Panc1 (cell line): Measurements from ENCODE around the gene NWD2. TPM values are rescaled to one million over a fixed set of nuclear protein-coding genes. Genes with fewer than 3 reads are reported as not detected.

Experiments
- ATAC-seq: fragments of 200-7000 bp; cut with Tn5 transposase; 2 replicates; pipeline ENCODE4 v1.9.1; 2020; ENCODE audit warnings: mild to moderate bottlenecking, moderate library complexity
- BruUV-seq: library from RNA; stranded (reverse); fragments of 400-500 nt; replicated peaks from 2 replicates; lab custom pipeline; 2021; lab: Mats Ljungman, UMichigan
- CTCF ChIA-PET: fragments of 300-600 bp; sonication (Branson Sonifier 250); formaldehyde crosslinking; loops from one replicate; lab custom pipeline; 2022; ENCODE audit warnings: antibody characterized with exemption; lab: Charles Lee
- POLR2A ChIA-PET: fragments of 300-600 bp; sonication (Branson Sonifier 250); formaldehyde crosslinking; loops from one replicate; lab custom pipeline; 2022; ENCODE audit warnings: antibody characterized with exemption; lab: Charles Lee
- DNase-seq: peaks from one replicate; pipeline ENCODE4 v3.0.0-alpha.2; 2010; ENCODE audit warnings: low read depth, low spot score
- H3K27ac ChIP-seq: 2 replicates; pipeline ENCODE4 v1.5.1; 2011; ENCODE audit warnings: mild to moderate bottlenecking, low read length, inconsistent platforms
- H3K27me3 ChIP-seq: fragments of 200-500 bp; sonication (Bioruptor generic); 2 replicates; pipeline ENCODE4 v1.6.0; 2014; ENCODE audit warnings: low read length, inconsistent platforms; ENCODE audit not compliant: control insufficient read depth, insufficient read depth
- H3K36me3 ChIP-seq: fragments of 200-500 bp; sonication (Bioruptor generic); 2 replicates; pipeline ENCODE4 v1.5.1; 2014; ENCODE audit warnings: inconsistent platforms, mild to moderate bottlenecking, low read length, moderate library complexity; ENCODE audit not compliant: control insufficient read depth, insufficient read depth
- H3K4me1 ChIP-seq: 2 replicates; pipeline ENCODE4 v1.5.1; 2011; ENCODE audit warnings: inconsistent platforms, mild to moderate bottlenecking, low read length, moderate library complexity; ENCODE audit not compliant: control insufficient read depth, insufficient read depth
- H3K4me3 ChIP-seq, 2 experiments: 2 replicates each; pipeline ENCODE4 v1.5.1; 2011 to 2012; ENCODE audit warnings: low read depth in 2 of 2, low read length in 2 of 2, mild to moderate bottlenecking in 2 of 2, inconsistent platforms in 1 of 2, moderate library complexity in 1 of 2
- H3K9me3 ChIP-seq: fragments of 200-500 bp; sonication (Bioruptor generic); 2 replicates; pipeline ENCODE4 v1.5.1; 2014; ENCODE audit warnings: low read depth, mild to moderate bottlenecking, inconsistent platforms, low read length, moderate library complexity; ENCODE audit not compliant: control insufficient read depth, insufficient read depth
- CTCF ChIP-seq: fragments of 450-650 bp; IDR thresholded peaks from 2 replicates; pipeline ENCODE4 v1.5.1; 2017; ENCODE audit warnings: mild to moderate bottlenecking
- POLR2AphosphoS5 ChIP-seq: IDR thresholded peaks from 2 replicates; pipeline ENCODE4 v1.6.1; 2012; ENCODE audit warnings: mild to moderate bottlenecking, low read depth, low read length, moderate library complexity
- REST ChIP-seq, 2 experiments: IDR thresholded peaks; 2 replicates each; pipeline ENCODE4 v1.6.1; 2011 to 2012; ENCODE audit warnings: low read depth in 2 of 2, control low read depth in 1 of 2, low read length in 1 of 2, mild to moderate bottlenecking in 1 of 2, moderate library complexity in 1 of 2; ENCODE audit not compliant: insufficient read depth in 1 of 2
- SIN3A ChIP-seq: IDR thresholded peaks from 2 replicates; pipeline ENCODE4 v1.6.1; 2012; ENCODE audit warnings: low read depth, mild to moderate bottlenecking, low read length, moderate library complexity, borderline replicate concordance; ENCODE audit not compliant: insufficient read depth
- TCF7L2 ChIP-seq: IDR thresholded peaks from 2 replicates; pipeline ENCODE4 v1.6.1; 2011; ENCODE audit warnings: mild to moderate bottlenecking, low read depth, low read length, inconsistent platforms
- in situ Hi-C: cut with HindIII; loops from 2 replicates; pipeline ENCODE4 v1.10.0; 2016; ENCODE audit warnings: low sequenced_read_pairs, low pct_unique_long_range_greater_than_20kb
- intact Hi-C: fragments of 100-400 bp; cut with micrococcal nuclease; formaldehyde crosslinking; loops from one replicate; pipeline ENCODE4 v1.10.0; 2022; ENCODE audit not compliant: unreplicated experiment
- total RNA-seq: library from RNA; stranded (reverse); gene quantifications from one replicate; pipeline ENCODE4 v1.2.1, GENCODE V29; 2021; ENCODE audit not compliant: unreplicated experiment

Gene NWD2
- total RNA-seq, 1 experiment from 2014 or later: not detected

- no peak for DNase-seq
- no peak overlapping the region for H3K27ac ChIP-seq
- H3K36me3 ChIP-seq: no peaks in the 10 kb centered on the region
- CTCF ChIA-PET: interaction anchor here (0.9 kb wide), 1 partner anchor 30 kb away, joined by 3 read pairs; no protein-coding TSS in a partner anchor
- POLR2A ChIA-PET: interaction anchor here (0.5 kb wide), 1 partner anchor 253 kb away, joined by 3 read pairs; no protein-coding TSS in a partner anchor
- H3K4me3 ChIP-seq: no peak overlapping the region
- no peak for TF ChIP-seq REST (IDR thresholded peaks at IDR 0.05; ENCODE audit: insufficient read depth in 1 of 2, low read depth in 2 of 2, low read length in 1 of 2)
- TF ChIP-seq SIN3A: no peak
- TF ChIP-seq CTCF: no peak
- no peak for TF ChIP-seq TCF7L2
- TF ChIP-seq POLR2AphosphoS5: no peak
- BruUV-seq: no TSS peak
- H3K9me3 ChIP-seq: no peaks in the 10 kb centered on the region
- H3K27me3 ChIP-seq: no peaks in the 10 kb centered on the region
- ATAC-seq: no peak
- H3K4me1 ChIP-seq: no peaks in the 10 kb centered on the region
- in situ Hi-C loops (no loop called here), intact Hi-C loops (loop anchor here (10.0 kb wide), 1 partner anchor 974 kb away; no protein-coding TSS in a partner anchor)
Observed at GRCh38 chr4:37388681-37389365, 144.3 kb downstream of the NWD2 start.

GRCh38 chr4:37389366-37389765 is 144.8 kb downstream of the NWD2 start:
- TF ChIP-seq POLR2AphosphoS5 (no peak), TCF7L2 (no peak), CTCF (no peak), REST (IDR thresholded peaks at IDR 0.05; ENCODE audit: insufficient read depth in 1 of 2, low read depth in 2 of 2, low read length in 1 of 2) (no peak), SIN3A (no peak)
- DNase-seq: no peak
- no peaks in the 10 kb centered on the region for H3K4me1 ChIP-seq
- H3K9me3 ChIP-seq: no peaks in the 10 kb centered on the region
- no TSS peak for BruUV-seq
- H3K4me3 ChIP-seq: no peak overlapping the region
- in situ Hi-C loops (no loop called here), intact Hi-C loops (loop anchor here (10.0 kb wide), 1 partner anchor 975 kb away; no protein-coding TSS in a partner anchor)
- H3K27me3 ChIP-seq: no peaks in the 10 kb centered on the region
- ChIA-PET CTCF (interaction anchor here (0.9 kb wide), 1 partner anchor 30 kb away, joined by 3 read pairs; no protein-coding TSS in a partner anchor), POLR2A (interaction anchor here (0.5 kb wide), 1 partner anchor 252 kb away, joined by 3 read pairs; no protein-coding TSS in a partner anchor)
- H3K36me3 ChIP-seq: no peaks in the 10 kb centered on the region
- ATAC-seq: no peak
- no peak overlapping the region for H3K27ac ChIP-seq
